22Rv1 (cell line): ENCODE data around the gene LDB3.

Experiments
- ZFX ChIP-seq: fragments of 450-650 bp; IDR thresholded peaks from 2 replicates; pipeline ENCODE4 v1.6.1; 2017; ENCODE audit warnings: antibody characterized with exemption, borderline replicate concordance
- TF ChIP-seq, protein P1 (sequence below): fragments of 450-650 bp; IDR thresholded peaks from 2 replicates; pipeline ENCODE4 v1.5.1; 2017; ENCODE audit warnings: mild to moderate bottlenecking

DNA sequence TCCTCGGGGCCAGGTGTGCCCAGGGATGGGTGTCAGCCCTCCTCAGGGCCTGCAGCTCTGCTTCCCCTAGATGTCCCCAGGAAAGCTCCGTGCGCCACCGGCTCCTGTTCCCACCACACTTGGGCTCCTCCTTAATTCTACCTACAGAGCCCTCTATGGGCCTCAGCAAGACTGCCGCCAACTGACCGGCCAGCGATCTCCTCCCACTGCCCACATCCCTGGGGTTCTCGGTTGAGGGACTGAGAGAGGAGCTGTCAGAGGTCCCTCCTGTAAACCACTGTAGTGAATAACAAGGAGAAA lies 5.3 kb upstream of the LDB3 start:
- TF ChIP-seq, protein P1, sequence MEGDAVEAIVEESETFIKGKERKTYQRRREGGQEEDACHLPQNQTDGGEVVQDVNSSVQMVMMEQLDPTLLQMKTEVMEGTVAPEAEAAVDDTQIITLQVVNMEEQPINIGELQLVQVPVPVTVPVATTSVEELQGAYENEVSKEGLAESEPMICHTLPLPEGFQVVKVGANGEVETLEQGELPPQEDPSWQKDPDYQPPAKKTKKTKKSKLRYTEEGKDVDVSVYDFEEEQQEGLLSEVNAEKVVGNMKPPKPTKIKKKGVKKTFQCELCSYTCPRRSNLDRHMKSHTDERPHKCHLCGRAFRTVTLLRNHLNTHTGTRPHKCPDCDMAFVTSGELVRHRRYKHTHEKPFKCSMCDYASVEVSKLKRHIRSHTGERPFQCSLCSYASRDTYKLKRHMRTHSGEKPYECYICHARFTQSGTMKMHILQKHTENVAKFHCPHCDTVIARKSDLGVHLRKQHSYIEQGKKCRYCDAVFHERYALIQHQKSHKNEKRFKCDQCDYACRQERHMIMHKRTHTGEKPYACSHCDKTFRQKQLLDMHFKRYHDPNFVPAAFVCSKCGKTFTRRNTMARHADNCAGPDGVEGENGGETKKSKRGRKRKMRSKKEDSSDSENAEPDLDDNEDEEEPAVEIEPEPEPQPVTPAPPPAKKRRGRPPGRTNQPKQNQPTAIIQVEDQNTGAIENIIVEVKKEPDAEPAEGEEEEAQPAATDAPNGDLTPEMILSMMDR = no peak
- TF ChIP-seq ZFX = no peak
